ENCODE data around the gene TMEM236.

The TMEM236 gene

GRCh38 chr10:17709492-17709891, 42.5 kb upstream of the TMEM236 start:
- Histone ChIP-seq H2AFZ (ENCODE audit: low read length) (no peak overlapping the region), H3K27me3 (ENCODE audit: insufficient read depth, low read length, poor library complexity, severe bottlenecking) (no peaks in the 10 kb centered on the region), H3K4me2 (ENCODE audit: low read depth, low read length, poor library complexity, severe bottlenecking) (no peak overlapping the region), H3F3A (ENCODE audit: low read depth) (no peaks in the 10 kb centered on the region), H3K4me3 (ENCODE audit: low read length, poor library complexity, severe bottlenecking) (no peak overlapping the region), H4K20me1 (ENCODE audit: insufficient read depth, low read length, poor library complexity, severe bottlenecking) (no peaks in the 10 kb centered on the region), H3K9ac (ENCODE audit: low read depth, low read length, poor library complexity, severe bottlenecking) (peak overlapping the region; percentile 7), H3K4me1 (ENCODE audit: insufficient read depth, low read length, poor library complexity, severe bottlenecking) (no peaks in the 10 kb centered on the region), H3K36me3 (ENCODE audit: insufficient read depth, low read length) (peaks cover 77% of the 10 kb centered on the region; the same call in 1 of the 2 replicates), H3K9me3 (ENCODE audit: insufficient read depth, low read depth, low read length) (no peaks in the 10 kb centered on the region), H3K9me2 (replicated peaks; ENCODE audit: low read depth, low read length) (no peaks in the 10 kb centered on the region), H3K79me2 (ENCODE audit: insufficient read depth, low read length) (no peaks in the 10 kb centered on the region)
- TF ChIP-seq CTCF (conservative IDR thresholded peaks at IDR 0.05; ENCODE audit: low read length), result no peak
- TF ChIP-seq EZH2phosphoT487 (IDR thresholded peaks at IDR 0.05; ENCODE audit: borderline replicate concordance), result no peak

- no peaks in the 10 kb centered on the region for H4K20me1 ChIP-seq (ENCODE audit: insufficient read depth, low read length, poor library complexity, severe bottlenecking)
- no peak overlapping the region for H2AFZ ChIP-seq (ENCODE audit: low read length)
- no peaks in the 10 kb centered on the region for H3K27me3 ChIP-seq (ENCODE audit: insufficient read depth, low read length, poor library complexity, severe bottlenecking)
- H3K9ac ChIP-seq (ENCODE audit: low read depth, low read length, poor library complexity, severe bottlenecking), result no peak overlapping the region
- peaks cover 79% of the 10 kb centered on the region for H3K36me3 ChIP-seq (ENCODE audit: insufficient read depth, low read length)
- H3F3A ChIP-seq (ENCODE audit: low read depth), result no peaks in the 10 kb centered on the region
- no peaks in the 10 kb centered on the region for H3K9me3 ChIP-seq (ENCODE audit: insufficient read depth, low read depth, low read length)
- H3K4me2 ChIP-seq (ENCODE audit: low read depth, low read length, poor library complexity, severe bottlenecking), result no peak overlapping the region
- H3K79me2 ChIP-seq (ENCODE audit: insufficient read depth, low read length), result no peaks in the 10 kb centered on the region
- no peaks in the 10 kb centered on the region for H3K4me1 ChIP-seq (ENCODE audit: insufficient read depth, low read length, poor library complexity, severe bottlenecking)
- no peaks in the 10 kb centered on the region for H3K9me2 ChIP-seq (replicated peaks; ENCODE audit: low read depth, low read length)
- TF ChIP-seq CTCF (conservative IDR thresholded peaks at IDR 0.05; ENCODE audit: low read length) (no peak), EZH2phosphoT487 (IDR thresholded peaks at IDR 0.05; ENCODE audit: borderline replicate concordance) (no peak)
- no peak overlapping the region for H3K4me3 ChIP-seq (ENCODE audit: low read length, poor library complexity, severe bottlenecking)
Observed at GRCh38 chr10:17710181-17710580, 41.8 kb upstream of the TMEM236 start.

GRCh38 chr10:17712053-17712452, 39.9 kb upstream of the TMEM236 start:
- Histone ChIP-seq H3K36me3 (ENCODE audit: insufficient read depth, low read length) (peaks cover 83% of the 10 kb centered on the region), H3K27me3 (ENCODE audit: insufficient read depth, low read length, poor library complexity, severe bottlenecking) (no peaks in the 10 kb centered on the region), H3K4me3 (ENCODE audit: low read length, poor library complexity, severe bottlenecking) (no peak overlapping the region), H3K9me2 (replicated peaks; ENCODE audit: low read depth, low read length) (no peaks in the 10 kb centered on the region), H3K4me2 (ENCODE audit: low read depth, low read length, poor library complexity, severe bottlenecking) (no peak overlapping the region), H3K9me3 (ENCODE audit: insufficient read depth, low read depth, low read length) (no peaks in the 10 kb centered on the region), H2AFZ (ENCODE audit: low read length) (no peak overlapping the region), H3K79me2 (ENCODE audit: insufficient read depth, low read length) (no peaks in the 10 kb centered on the region), H4K20me1 (ENCODE audit: insufficient read depth, low read length, poor library complexity, severe bottlenecking) (no peaks in the 10 kb centered on the region), H3F3A (ENCODE audit: low read depth) (no peaks in the 10 kb centered on the region), H3K4me1 (ENCODE audit: insufficient read depth, low read length, poor library complexity, severe bottlenecking) (no peaks in the 10 kb centered on the region), H3K9ac (ENCODE audit: low read depth, low read length, poor library complexity, severe bottlenecking) (no peak overlapping the region)
- TF ChIP-seq EZH2phosphoT487 (IDR thresholded peaks at IDR 0.05; ENCODE audit: borderline replicate concordance) (no peak), CTCF (conservative IDR thresholded peaks at IDR 0.05; ENCODE audit: low read length) (no peak)

Measured in Loucy (cell line).